ENCODE measurements around the gene TMED1.

GRCh38 chr19:10855879-10856522, 20.0 kb upstream of the TMED1 start:
- TF ChIP-seq CTCF (IDR thresholded peaks at IDR 0.05): peak in 1 of 3 donors; percentile 24
- no peak for TF ChIP-seq POLR2A (IDR thresholded peaks at IDR 0.05)

Measured in breast epithelium (tissue), 3 donors.